Epithelial cell of esophagus (primary cell): Measurements from ENCODE around the gene DENND1C.

Source experiments
- DNase-seq: peaks from one replicate; pipeline ENCODE4 v3.0.0; 2010; ENCODE audit warnings: low read depth
- H3K4me3 ChIP-seq: 2 replicates; pipeline ENCODE4 v1.5.1; 2011; ENCODE audit warnings: mild to moderate bottlenecking, low read length, control low read depth
- TF ChIP-seq, protein P1 (sequence below): IDR thresholded peaks from 2 replicates; pipeline ENCODE4 v1.5.1; 2011; ENCODE audit warnings: low read depth, mild to moderate bottlenecking, low read length, control low read depth, inconsistent platforms; ENCODE audit not compliant: insufficient read depth; ENCODE audit errors: missing control alignments

DENND1C gene

DNA sequence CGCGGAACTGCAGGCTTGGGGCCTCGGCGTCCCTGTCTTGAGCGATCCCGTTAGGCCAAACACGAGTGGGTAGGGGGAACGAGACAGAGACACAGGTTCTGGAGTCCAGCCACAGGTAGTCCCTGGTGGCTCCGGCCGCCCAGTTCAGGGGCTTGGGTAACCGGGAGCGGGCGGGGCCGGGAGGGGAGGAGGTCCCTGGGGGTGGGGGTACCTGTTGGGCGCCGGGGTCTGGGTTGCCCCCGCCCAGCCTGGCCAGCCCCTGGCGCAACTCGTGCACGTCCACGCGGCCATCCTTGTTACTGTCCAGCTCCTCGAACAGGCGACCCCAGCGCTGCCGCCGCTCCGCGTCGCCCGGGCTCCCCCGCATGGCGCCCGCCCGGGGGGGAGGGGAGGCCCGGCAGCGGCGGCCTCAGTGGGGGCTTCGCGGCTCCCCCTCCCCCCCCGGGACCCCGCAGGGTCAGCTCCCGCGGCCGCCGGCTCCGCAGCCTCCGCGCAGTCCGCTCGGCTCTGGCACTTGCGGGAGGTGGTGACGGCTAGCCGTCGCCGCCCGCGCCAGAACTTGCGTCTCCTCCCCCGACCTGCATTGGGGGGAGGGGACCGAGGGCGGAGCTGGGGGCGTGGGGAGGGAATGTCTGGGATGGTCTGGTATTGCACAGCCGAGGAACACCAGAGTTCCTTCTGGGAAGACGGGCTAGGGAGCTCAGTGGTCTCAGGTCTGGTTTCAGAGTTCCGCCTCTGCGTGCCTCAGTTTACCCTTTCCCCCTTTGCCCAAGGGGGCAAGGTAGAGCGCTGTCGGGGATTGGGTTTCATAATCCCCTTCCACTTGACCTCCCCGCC lies 22.1 kb downstream of the DENND1C start, which contains the start of gene SLC25A23:
SLC25A23 (minus strand) TSS at position 531 of the 837 bp plus-strand sequence; CDS start at position 367, 164 bp downstream.
- peak; percentile 83 for DNase-seq
- TF ChIP-seq, protein P1, sequence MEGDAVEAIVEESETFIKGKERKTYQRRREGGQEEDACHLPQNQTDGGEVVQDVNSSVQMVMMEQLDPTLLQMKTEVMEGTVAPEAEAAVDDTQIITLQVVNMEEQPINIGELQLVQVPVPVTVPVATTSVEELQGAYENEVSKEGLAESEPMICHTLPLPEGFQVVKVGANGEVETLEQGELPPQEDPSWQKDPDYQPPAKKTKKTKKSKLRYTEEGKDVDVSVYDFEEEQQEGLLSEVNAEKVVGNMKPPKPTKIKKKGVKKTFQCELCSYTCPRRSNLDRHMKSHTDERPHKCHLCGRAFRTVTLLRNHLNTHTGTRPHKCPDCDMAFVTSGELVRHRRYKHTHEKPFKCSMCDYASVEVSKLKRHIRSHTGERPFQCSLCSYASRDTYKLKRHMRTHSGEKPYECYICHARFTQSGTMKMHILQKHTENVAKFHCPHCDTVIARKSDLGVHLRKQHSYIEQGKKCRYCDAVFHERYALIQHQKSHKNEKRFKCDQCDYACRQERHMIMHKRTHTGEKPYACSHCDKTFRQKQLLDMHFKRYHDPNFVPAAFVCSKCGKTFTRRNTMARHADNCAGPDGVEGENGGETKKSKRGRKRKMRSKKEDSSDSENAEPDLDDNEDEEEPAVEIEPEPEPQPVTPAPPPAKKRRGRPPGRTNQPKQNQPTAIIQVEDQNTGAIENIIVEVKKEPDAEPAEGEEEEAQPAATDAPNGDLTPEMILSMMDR = no peak
- H3K4me3 ChIP-seq = peak within 1 kb of the TSS; percentile 62

DNA sequence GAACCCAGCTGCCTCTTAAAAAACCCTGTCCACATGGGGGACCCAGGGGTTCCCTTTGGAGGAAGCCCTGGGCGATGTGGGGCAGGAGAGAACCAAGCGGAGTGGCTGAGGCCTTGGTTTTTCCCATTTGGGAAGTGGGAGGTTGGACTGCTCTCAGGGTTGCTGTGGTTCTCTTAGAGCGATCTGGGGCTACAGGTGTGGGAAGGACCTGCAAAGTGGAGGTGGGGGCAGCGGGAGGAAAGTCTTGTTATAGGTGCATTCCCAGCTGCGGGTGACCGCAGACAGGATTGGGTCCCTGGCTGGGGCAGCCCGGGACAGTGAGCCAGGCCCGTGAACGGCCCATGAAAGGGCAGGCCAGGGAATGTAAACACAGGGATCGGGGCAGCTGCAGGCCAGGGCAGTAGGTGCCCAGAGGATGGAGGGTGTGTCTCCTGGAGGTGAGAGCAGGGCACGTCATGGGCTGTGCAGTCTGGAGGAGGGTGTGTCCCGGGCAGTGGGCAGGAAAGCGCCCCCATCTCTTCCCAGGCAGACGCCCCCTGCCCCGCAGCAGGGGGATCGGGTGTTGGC lies 22.8 kb downstream of the DENND1C start:
- DNase-seq = no peak
- peak overlapping the region; percentile 62 for H3K4me3 ChIP-seq
- TF ChIP-seq, protein P1 = no peak

DNA sequence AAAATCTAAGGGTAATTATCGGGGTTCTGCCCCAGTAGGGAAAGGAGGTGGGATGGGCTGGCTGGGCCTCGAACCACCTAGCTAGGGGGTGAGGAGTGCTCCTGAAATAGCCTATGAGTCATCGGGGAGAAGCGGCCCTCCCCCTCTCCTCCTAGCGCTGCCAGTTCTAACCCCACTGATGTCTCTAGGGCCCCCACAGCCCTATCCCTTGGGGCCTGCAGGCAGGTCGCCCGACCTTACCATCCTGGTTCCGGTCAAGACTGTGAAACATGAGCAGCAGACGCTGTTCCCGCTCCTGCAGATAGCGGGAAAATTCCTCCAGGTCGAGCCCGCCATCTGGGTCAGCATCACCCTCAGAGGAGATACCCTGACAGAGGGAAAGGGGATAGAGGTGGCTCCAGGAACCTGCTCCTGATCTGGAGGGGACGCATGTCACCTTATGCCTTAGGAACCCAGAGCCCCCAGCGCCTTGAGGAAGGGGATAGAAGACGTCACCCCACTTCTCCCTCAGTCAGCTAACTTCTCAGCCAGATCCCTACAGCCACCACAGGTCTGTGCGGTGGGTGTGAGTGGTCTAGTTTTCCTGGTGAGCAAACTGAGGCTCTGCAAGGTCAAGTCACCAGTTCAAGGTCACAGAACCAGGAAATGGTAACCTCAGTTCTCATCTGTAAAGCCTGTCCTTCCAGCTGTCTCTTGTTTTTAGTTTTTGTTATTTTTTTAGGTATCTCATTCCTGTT lies 23.5 kb downstream of the DENND1C start:
- TF ChIP-seq, protein P1 = no peak
- H3K4me3 ChIP-seq = no peak overlapping the region
- no peak for DNase-seq

DNA sequence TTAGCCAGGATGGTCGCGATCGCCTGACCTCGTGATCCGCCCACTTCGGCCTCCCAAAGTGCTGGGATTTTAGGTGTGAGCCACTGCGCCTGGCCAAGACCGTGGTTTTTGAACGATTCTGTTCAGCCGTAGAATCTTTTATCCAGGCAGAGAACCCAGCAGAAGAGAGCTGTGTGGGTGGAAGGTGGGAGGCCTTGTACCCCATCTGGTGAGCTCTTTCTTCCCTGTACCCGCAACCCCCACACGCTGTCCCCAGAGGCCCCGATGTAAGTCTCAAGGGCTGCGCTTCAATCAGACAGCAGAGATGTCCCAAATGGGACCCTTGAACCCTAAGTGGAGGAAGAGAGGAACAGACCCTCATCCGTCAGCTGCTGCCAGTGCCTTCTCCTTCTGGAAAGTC lies 25.7 kb downstream of the DENND1C start:
- TF ChIP-seq, protein P1 = no peak
- no peak overlapping the region for H3K4me3 ChIP-seq
- DNase-seq = no peak

DNA sequence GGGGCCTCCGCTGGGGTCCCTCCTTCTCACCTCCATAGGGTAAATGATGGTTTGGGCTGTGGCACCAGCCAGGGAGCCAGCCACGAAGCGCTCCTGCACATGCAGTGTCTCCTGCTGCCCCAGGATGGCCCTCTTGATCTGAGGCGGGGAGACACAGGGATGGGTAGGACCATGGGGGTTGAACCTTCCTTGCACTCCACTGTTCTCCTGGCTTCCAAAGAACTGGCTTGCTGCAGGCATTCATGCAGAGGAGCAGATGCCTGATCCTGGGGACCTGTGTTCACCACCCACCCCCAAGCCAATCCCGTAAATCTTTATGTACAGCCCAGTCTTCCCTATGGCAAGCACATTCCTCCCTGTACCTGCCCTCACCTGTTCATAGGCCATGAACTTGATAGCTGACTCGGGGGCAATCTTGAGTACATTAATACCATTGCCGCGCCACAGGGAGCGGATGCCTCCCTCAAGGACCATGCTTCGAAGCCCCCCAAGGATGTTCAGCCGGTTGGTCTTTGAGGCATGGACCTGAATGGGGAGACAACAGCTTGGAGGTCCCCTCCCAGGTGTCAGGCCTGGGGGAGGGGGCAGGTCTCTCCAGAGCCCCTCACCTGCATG lies 27.5 kb downstream of the DENND1C start:
- H3K4me3 ChIP-seq = no peak overlapping the region
- TF ChIP-seq, protein P1 = no peak
- DNase-seq = no peak

DNA sequence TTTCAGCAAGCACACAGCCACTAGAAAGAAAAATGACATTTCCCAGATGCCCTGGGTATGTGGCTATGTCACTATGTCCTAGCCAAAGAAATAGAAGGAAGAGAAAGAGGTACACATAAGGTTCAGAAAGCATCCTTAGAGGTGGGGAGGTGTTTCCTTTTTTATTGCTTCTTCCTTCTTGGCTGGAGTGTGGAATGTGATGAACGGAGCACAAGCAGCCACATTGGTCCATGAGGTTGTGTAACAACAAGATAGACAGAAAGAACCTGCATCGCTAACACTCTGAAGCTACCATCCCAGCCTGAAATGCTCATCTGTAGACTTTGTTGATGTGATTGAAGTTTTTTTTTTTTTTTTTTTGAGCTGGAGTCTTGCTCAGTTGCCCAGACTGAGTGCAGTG lies 28.7 kb downstream of the DENND1C start:
- H3K4me3 ChIP-seq = no peak overlapping the region
- no peak for DNase-seq
- TF ChIP-seq, protein P1 = no peak
